GM12865 (cell line): ENCODE measurements around the gene PNPLA8.

ENCODE experiments used
- DNase-seq: peaks from one replicate; pipeline ENCODE4 v3.0.0; 2010; ENCODE audit warnings: low read depth
- H3K4me3 ChIP-seq: 2 replicates; pipeline ENCODE4 v1.5.1; 2011; ENCODE audit warnings: mild to moderate bottlenecking, low read depth, low read length, control low read depth
- TF ChIP-seq, protein P1 (sequence below): IDR thresholded peaks from 2 replicates; pipeline ENCODE4 v1.5.1; 2011; ENCODE audit warnings: low read length, control low read depth, low read depth, inconsistent platforms; ENCODE audit not compliant: insufficient read depth; ENCODE audit errors: missing control alignments

Gene PNPLA8

DNA sequence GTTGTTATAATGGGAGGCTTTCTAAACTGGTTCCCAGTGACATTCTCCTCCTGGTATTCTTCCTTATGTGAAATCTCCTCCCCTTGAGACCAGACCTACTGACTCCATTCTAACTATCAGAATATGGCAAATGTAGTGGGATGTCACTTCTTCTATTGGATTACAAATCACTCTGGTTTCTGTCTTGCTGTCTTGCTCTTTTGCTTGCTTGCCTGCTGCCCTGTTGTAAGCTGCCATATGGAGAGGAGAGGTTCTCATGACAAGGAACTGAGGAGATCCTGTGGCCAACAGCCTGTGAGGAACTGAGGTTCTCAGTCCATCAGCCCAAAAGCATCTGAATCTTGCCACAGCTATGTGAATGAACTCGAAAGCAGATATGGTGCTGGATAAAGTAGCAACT is 65.0 kb downstream of the PNPLA8 start:
- TF ChIP-seq, protein P1, sequence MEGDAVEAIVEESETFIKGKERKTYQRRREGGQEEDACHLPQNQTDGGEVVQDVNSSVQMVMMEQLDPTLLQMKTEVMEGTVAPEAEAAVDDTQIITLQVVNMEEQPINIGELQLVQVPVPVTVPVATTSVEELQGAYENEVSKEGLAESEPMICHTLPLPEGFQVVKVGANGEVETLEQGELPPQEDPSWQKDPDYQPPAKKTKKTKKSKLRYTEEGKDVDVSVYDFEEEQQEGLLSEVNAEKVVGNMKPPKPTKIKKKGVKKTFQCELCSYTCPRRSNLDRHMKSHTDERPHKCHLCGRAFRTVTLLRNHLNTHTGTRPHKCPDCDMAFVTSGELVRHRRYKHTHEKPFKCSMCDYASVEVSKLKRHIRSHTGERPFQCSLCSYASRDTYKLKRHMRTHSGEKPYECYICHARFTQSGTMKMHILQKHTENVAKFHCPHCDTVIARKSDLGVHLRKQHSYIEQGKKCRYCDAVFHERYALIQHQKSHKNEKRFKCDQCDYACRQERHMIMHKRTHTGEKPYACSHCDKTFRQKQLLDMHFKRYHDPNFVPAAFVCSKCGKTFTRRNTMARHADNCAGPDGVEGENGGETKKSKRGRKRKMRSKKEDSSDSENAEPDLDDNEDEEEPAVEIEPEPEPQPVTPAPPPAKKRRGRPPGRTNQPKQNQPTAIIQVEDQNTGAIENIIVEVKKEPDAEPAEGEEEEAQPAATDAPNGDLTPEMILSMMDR: no peak
- H3K4me3 ChIP-seq: no peak overlapping the region
- DNase-seq: no peak

DNA sequence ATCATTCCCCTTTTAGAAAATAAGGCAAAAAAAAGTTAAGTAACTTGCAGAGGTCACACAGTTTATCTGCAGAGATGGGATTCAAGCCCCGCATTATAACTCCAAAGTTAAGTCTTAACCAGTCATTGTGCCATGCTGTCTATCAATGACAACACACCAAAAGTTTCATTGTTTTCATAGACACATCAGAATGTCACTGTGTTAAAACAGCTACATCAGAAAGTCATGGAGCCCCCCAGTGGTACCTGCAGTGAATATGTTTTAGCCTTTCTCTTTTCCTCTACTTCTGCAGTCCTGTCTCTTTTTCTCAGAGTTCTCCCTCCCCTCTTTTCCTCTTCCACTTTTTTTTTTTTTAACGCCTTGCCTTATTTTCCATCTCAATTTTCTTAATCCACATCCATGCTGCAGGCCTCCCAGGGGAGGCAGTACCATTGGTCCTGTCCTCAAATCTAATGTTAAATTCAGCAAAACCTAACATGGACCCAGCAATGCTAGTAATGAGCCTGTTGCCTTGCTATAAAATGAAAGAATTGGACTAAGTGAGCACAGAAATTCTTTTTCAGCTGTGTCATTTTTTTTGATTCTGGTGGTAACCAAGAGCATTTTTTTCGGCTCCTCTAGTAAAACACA is 65.9 kb downstream of the PNPLA8 start:
- H3K4me3 ChIP-seq: no peak overlapping the region
- TF ChIP-seq, protein P1: peak; percentile 51
- peak; percentile 49 for DNase-seq

DNA sequence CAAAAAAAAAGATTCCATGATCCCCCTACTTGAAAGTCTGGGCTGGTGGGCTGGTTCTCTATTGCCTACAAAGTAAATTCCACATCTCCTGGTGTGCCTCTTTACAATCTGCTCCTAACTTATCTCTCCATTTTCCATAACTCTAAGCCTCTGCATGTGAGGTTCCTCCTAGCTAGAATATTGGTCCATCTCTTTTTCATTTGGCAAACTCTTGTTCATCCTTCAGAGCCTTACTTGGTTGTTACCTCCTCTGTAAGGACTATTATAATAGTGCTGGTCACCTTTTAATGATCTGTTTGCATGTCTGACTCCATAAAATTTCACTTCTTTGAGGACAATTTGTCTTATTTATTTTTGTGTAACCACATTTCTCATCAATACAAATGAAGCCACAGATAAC is 68.1 kb downstream of the PNPLA8 start:
- TF ChIP-seq, protein P1: no peak

DNA sequence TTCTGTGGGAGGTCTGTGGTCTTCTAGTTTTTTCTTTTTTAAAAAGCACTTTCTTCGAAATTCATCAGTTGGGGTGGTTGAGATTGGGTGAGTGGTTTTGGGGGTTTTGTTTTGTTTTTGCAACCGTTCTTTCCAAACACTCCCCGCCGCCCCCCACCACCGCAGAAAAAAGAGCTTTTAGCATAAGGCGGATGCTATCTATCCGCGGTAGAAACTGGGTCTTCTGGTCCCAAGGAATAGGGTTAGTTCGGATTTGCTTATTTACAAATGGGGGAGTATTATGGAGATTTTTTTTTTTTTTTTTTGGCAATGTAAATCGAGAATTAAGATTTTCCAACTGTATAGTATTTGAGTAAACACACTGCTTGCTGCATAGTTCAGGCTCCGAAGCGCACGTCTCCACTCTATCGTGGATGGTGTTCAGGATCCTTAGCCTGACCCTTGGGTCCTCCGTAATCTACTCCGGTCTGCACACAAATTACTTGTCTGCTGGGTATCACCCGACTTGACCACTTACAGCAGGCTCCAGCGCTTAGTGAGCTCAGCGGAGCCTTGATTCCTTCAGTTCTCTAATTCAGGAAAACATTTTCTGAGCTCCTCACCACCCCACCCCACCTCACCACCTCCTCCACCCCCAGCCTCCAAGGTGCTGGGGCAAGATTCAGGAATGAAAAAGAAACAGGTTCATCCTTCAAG is 68.9 kb downstream of the PNPLA8 start:
- no peak overlapping the region for H3K4me3 ChIP-seq
- DNase-seq: no peak
- TF ChIP-seq, protein P1: no peak

More for the DNA sequence above, 68.1 kb downstream of the PNPLA8 start:
- no peak for DNase-seq
- no peak overlapping the region for H3K4me3 ChIP-seq

DNA sequence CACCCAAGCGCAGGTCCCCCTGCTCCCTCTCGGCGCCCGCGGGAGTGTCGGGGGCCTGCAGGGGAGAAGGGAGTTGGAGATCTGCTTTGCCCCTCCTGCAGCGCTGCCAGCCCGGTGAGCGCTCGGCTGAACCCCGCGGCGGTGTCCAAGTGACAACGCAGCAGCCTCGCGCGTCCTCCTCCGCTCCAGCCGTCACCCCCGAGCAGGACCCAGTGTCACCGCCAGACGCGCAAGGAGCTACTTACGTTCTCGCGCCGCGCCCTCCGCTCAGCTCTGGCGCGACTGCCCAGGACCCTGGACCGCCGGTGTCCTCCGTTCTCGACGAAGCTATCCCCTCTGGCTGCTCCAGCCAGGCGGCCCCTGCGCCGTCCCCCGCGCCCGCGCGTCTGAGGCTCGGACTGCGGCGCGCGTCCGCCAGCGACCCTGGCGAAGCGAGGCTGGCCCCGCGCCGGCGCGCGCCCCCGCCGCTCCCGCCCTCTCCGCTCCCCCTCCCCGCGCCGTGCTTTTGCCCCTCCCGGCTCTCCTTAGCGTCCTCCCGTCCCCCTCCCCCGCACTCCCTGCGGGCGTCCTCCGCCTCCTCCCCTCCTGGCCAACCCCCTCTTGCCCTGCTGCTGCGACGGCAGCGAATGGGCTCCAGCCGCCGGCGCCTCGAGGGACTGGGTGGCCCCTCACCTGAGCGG is 69.8 kb downstream of the PNPLA8 start, which contains the start of gene NRCAM:
Gene NRCAM (minus strand): TSS at position 439 of the 680 bp plus-strand sequence. CDS start 216,372 bp downstream, outside the sequence.
- peak within 1 kb of the TSS; percentile 34 for H3K4me3 ChIP-seq
- TF ChIP-seq, protein P1: no peak
- peak; percentile 46 for DNase-seq

DNA sequence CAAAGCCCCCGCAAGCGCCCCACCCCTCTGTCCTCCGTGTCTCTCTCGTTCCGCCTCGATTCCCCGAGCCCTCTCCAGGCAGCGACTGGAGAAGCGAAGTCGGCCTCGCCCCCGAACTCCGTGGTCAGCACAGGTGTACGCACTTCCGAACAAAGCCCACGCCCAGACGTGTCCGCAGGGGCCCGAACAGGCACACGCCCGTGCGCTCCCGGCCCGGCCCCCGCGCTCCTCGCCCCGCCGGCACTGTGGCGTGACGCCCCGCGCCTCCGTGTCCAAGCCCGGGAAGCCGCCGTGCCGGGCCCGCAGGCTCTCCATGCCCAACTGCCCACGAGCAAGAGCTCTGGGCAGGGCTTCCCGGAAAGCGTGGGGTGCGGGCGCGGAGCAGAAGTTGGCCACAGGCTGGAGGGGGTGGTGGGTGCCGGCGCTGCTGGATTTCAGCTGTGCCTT is 70.4 kb downstream of the PNPLA8 start:
- DNase-seq: peak; percentile 11
- H3K4me3 ChIP-seq: peak overlapping the region; percentile 34

More for the DNA sequence above, 70.4 kb downstream of the PNPLA8 start:
- TF ChIP-seq, protein P1: no peak
